Heart left ventricle (tissue), 13 donors: Measurements from ENCODE around the gene ASB12.

ENCODE experiments used
- POLR2A ChIP-seq, 2 donors: fragments of 450-650 bp; IDR thresholded peaks; one replicate each; pipeline ENCODE4 v1.6.1; 2017; ENCODE audit warnings: antibody characterized with exemption in 2 of 2, mild to moderate bottlenecking in 2 of 2, moderate library complexity in 2 of 2
- TF ChIP-seq, protein P1 (sequence below), 12 donors: fragments of 200-600 bp; sonication (generic) in 4 of 12; IDR thresholded peaks; one replicate each; pipeline versions ENCODE4 v1.5.0 to v1.8.0; 2018 to 2022; ENCODE audit warnings: antibody characterized with exemption in 12 of 12, mild to moderate bottlenecking in 5 of 12
- donor health status: ischemic (EF 13 %, LVEDD 7.1; RV severe dilation, severe dysfunction).
- donor health status: DM: no; HTN: yes; CAD: no.
- donor health status: DM: no; HTN: no; CAD: no.
- donor health status: ischemic (EF 25% LVEDD 6.9; RV normal size, moderate dysfunction).
- donor health status: ischemic (EF 25% LVEDD 5.7; RV mildly dilated, moderate dysfunction).
- donor health status: ischemic (EF 35%, LVEDD 5.7; RV mildly dilated, moderate dysfunction).
- donor health status: nonischemic (EF 11% LVEDD 7.7; RV severe dilation, severe dysfunction).
- donor health status: DM: yes; HTN: yes; CAD: no.
- donor health status: PGD.
- donor health status: ischemic (EF 29% LVEDD 5.4; RV normal size, mild dysfunction).
- donor health status: nonischemic (EF 23%, LVEDD 6.1; RV moderate dilation, normal function).

DNA sequence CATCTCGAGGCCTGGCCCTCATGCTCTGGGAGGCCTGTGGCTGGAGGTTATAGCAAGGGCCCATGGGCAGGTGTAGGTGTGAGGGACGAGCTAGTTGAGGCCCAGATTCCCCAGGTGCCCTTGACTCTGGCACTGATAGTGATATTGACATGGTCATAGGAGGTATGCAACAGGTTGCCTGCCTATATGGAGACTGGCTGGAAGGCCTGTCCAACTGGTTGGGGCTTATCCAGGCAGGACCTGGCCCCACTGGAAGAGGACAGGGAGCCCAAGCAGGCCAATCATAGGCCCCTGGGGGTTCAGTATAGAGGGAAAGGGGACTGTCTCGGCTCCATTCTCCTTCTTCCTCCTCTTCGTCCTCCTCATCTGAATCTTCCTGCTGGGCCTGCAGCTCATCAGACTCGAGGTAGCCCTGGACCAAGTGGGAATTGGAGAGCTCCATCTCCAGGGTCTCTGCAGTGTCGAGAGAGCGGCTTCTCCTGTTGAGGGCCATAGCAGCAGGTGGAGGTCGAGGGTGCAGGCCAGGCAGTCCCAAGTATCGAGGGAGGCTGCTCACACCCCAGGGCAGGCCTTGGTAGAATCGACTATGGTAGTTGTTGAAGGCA is 40.2 kb downstream of the ASB12 start:
- TF ChIP-seq POLR2A (IDR thresholded peaks at IDR 0.05): no peak
- TF ChIP-seq, protein P1, sequence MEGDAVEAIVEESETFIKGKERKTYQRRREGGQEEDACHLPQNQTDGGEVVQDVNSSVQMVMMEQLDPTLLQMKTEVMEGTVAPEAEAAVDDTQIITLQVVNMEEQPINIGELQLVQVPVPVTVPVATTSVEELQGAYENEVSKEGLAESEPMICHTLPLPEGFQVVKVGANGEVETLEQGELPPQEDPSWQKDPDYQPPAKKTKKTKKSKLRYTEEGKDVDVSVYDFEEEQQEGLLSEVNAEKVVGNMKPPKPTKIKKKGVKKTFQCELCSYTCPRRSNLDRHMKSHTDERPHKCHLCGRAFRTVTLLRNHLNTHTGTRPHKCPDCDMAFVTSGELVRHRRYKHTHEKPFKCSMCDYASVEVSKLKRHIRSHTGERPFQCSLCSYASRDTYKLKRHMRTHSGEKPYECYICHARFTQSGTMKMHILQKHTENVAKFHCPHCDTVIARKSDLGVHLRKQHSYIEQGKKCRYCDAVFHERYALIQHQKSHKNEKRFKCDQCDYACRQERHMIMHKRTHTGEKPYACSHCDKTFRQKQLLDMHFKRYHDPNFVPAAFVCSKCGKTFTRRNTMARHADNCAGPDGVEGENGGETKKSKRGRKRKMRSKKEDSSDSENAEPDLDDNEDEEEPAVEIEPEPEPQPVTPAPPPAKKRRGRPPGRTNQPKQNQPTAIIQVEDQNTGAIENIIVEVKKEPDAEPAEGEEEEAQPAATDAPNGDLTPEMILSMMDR (IDR thresholded peaks at IDR 0.05): no peak
